Thyroid gland (tissue), 4 donors: ENCODE data around the gene ETNK2.

Experiments used
- POLR2A ChIP-seq, 2 donors: fragments of 450-650 bp; IDR thresholded peaks; one replicate each; pipeline ENCODE4 v1.6.1; 2017; ENCODE audit warnings: antibody characterized with exemption in 2 of 2, mild to moderate bottlenecking in 2 of 2, moderate library complexity in 1 of 2
- TF ChIP-seq, protein P1 (sequence below), 6 experiments: fragments of 200-600 bp in 3 of 6; fragments of 450-650 bp in 3 of 6; sonication (generic) in 3 of 6; IDR thresholded peaks; one replicate each; pipeline ENCODE4 v1.5.1; 2016 to 2019; ENCODE audit warnings: antibody characterized with exemption in 6 of 6, mild to moderate bottlenecking in 2 of 6, inconsistent platforms in 1 of 6, moderate library complexity in 1 of 6

DNA sequence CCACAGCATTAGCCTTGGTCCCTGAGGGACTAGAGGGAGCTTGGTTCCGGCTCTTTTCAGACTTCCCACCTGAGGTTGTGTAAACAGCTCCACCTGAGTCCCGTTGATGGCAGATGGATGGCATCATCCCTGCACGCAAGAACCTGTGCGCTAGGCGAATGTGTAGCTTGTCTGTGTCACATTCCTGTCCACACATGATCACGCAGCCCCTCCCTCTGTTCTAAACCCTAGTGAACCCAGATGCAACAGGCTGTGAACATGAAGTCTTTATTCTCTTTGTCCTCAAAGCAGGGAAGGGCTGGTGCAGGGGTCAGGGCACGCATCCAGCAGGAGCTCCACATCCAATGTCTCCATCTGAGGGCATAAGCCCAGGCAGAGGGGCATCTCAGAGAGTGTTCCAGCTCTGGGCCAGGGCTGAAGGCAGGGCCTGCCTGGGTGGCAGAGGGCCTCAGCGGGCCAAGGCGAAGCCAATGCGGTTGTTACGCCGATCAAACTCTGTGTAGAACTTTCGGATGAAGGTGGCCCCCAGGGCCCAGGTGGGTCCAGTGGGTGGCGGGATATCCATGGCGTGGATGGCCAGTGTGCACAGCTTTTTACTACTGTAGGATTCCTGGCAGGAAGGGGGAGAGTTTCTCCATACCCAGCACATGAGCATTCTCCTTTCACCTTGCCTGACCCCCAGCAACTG is 2.9 kb upstream of the ETNK2 start:
- TF ChIP-seq, protein P1, sequence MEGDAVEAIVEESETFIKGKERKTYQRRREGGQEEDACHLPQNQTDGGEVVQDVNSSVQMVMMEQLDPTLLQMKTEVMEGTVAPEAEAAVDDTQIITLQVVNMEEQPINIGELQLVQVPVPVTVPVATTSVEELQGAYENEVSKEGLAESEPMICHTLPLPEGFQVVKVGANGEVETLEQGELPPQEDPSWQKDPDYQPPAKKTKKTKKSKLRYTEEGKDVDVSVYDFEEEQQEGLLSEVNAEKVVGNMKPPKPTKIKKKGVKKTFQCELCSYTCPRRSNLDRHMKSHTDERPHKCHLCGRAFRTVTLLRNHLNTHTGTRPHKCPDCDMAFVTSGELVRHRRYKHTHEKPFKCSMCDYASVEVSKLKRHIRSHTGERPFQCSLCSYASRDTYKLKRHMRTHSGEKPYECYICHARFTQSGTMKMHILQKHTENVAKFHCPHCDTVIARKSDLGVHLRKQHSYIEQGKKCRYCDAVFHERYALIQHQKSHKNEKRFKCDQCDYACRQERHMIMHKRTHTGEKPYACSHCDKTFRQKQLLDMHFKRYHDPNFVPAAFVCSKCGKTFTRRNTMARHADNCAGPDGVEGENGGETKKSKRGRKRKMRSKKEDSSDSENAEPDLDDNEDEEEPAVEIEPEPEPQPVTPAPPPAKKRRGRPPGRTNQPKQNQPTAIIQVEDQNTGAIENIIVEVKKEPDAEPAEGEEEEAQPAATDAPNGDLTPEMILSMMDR (IDR thresholded peaks at IDR 0.05), result no peak
- no peak for TF ChIP-seq POLR2A (IDR thresholded peaks at IDR 0.05)
